Measurements from ENCODE around the gene GLE1. TPM values are rescaled to one million over a fixed set of nuclear protein-coding genes. Genes with fewer than 3 reads are reported as not detected.

The GLE1 gene
- polyA plus RNA-seq, 3 donors = 16.0 to 31.2 (median 22.2) TPM

DNA sequence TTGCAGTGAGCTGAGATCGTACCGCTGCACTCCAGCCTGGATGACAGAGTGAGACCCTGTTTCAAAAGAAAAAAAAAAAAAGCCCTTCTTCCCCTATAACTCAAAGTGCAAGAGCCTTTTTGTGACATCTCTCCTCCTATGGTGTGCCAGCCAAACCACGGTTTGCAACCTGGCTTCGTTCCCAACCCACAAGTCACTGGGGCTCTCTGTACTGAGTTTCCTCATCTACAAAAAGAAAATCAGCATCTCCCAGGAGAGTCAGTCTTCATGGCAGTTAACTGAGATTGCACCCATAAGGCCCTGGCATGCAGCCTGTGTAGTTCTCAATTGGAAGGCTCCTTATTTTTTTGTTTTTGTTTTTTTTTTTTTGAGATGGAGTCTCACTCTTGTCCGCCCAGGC, 34.0 kb upstream of the GLE1 start:
- H3K4me2 ChIP-seq (replicated peaks; ENCODE audit: extremely low read depth, low read length, poor library complexity, severe bottlenecking) = no peak overlapping the region
- 31% methylated on average over 3 of the region's 5 CpGs for WGBS (ENCODE audit: insufficient coverage)

DNA sequence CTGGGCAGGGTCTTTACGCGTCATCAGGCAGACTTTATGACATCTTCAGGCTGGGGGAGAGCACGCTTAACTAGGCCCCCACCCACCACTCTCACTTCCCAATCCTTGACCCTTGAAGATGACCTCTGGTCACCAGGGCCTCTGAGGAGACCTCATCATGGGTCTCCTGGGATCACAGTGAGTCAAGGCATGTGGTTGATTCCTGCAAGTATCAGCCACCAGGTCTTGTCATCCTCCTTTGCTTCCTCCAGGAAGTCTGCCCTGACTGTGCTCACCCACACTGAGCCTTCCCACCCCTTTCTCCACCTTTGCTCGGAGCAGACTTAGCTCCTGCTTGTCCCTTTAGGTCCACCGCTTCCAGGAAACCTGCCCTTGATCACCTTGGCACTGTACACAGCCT, 31.4 kb upstream of the GLE1 start:
- Mint-ChIP-seq H3K4me1 (peaks cover 4% of the 10 kb centered on the region), H3K4me3 (no peak overlapping the region), H3K27me3 (ENCODE audit: low read depth in 3 of 3) (no peaks in the 10 kb centered on the region), H3K27ac (peak overlapping the region in 4 of 7 donors; percentile 15 to 66 (median 26)), H3K9me3 (peaks cover 0 to 2% (median 0%) of the 10 kb centered on the region in 7 donors), H3K36me3 (peaks cover 51 to 79% of the 10 kb centered on the region in 2 donors)
- no peak overlapping the region for H3K4me3 ChIP-seq (replicated peaks in 1 of 3; ENCODE audit: low read depth in 2 of 3, low read length in 3 of 3)
- no peak for DNase-seq
- H3K4me1 ChIP-seq (ENCODE audit: control insufficient read depth in 1 of 2, insufficient read depth in 2 of 2, low read length in 2 of 2) = no peaks in the 10 kb centered on the region
- H3K4me2 ChIP-seq (replicated peaks; ENCODE audit: extremely low read depth, low read length, poor library complexity, severe bottlenecking) = no peak overlapping the region
- no peaks in the 10 kb centered on the region for H3K9me3 ChIP-seq (replicated peaks in 1 of 2; ENCODE audit: control insufficient read depth in 1 of 2, insufficient read depth in 1 of 2, low read length in 2 of 2)
- intact Hi-C loops (cut with micrococcal nuclease) = no loop called here
- no peaks in the 10 kb centered on the region for H3K79me2 ChIP-seq (ENCODE audit: insufficient read depth, low read length)
- H2AFZ ChIP-seq (ENCODE audit: insufficient read depth, low read depth, low read length, poor library complexity, severe bottlenecking) = no peak overlapping the region
- no peak overlapping the region for H3K9ac ChIP-seq (ENCODE audit: insufficient read depth, low read length, poor library complexity, severe bottlenecking)
- no peak overlapping the region for H3K27ac ChIP-seq (ENCODE audit: low read depth in 1 of 2, low read length in 2 of 2)
- 100% methylated on average over 3 of the region's 5 CpGs for WGBS (ENCODE audit: insufficient coverage)
- no peaks in the 10 kb centered on the region for H4K20me1 ChIP-seq (ENCODE audit: insufficient read depth, low read length)
- no peaks in the 10 kb centered on the region for H3K27me3 ChIP-seq (ENCODE audit: control insufficient read depth in 2 of 2, insufficient read depth in 2 of 2, low read length in 2 of 2)
- TF ChIP-seq, protein P1, sequence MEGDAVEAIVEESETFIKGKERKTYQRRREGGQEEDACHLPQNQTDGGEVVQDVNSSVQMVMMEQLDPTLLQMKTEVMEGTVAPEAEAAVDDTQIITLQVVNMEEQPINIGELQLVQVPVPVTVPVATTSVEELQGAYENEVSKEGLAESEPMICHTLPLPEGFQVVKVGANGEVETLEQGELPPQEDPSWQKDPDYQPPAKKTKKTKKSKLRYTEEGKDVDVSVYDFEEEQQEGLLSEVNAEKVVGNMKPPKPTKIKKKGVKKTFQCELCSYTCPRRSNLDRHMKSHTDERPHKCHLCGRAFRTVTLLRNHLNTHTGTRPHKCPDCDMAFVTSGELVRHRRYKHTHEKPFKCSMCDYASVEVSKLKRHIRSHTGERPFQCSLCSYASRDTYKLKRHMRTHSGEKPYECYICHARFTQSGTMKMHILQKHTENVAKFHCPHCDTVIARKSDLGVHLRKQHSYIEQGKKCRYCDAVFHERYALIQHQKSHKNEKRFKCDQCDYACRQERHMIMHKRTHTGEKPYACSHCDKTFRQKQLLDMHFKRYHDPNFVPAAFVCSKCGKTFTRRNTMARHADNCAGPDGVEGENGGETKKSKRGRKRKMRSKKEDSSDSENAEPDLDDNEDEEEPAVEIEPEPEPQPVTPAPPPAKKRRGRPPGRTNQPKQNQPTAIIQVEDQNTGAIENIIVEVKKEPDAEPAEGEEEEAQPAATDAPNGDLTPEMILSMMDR (IDR thresholded peaks at IDR 0.05) = no peak
- H3K36me3 ChIP-seq (replicated peaks in 1 of 2; ENCODE audit: control insufficient read depth in 1 of 2, insufficient read depth in 2 of 2, low read length in 2 of 2) = peaks cover 37 to 65% of the 10 kb centered on the region in 2 donors

More for the DNA sequence above, 34.0 kb upstream of the GLE1 start:
- Histone ChIP-seq H4K20me1 (ENCODE audit: insufficient read depth, low read length) (no peaks in the 10 kb centered on the region), H3K9me3 (replicated peaks in 1 of 2; ENCODE audit: control insufficient read depth in 1 of 2, insufficient read depth in 1 of 2, low read length in 2 of 2) (no peaks in the 10 kb centered on the region), H3K79me2 (ENCODE audit: insufficient read depth, low read length) (no peaks in the 10 kb centered on the region), H2AFZ (ENCODE audit: insufficient read depth, low read depth, low read length, poor library complexity, severe bottlenecking) (no peak overlapping the region), H3K36me3 (replicated peaks in 1 of 2; ENCODE audit: control insufficient read depth in 1 of 2, insufficient read depth in 2 of 2, low read length in 2 of 2) (peaks cover 33 to 66% of the 10 kb centered on the region in 2 donors), H3K9ac (ENCODE audit: insufficient read depth, low read length, poor library complexity, severe bottlenecking) (no peak overlapping the region), H3K4me1 (ENCODE audit: control insufficient read depth in 1 of 2, insufficient read depth in 2 of 2, low read length in 2 of 2) (no peaks in the 10 kb centered on the region), H3K27me3 (ENCODE audit: control insufficient read depth in 2 of 2, insufficient read depth in 2 of 2, low read length in 2 of 2) (no peaks in the 10 kb centered on the region), H3K27ac (ENCODE audit: low read depth in 1 of 2, low read length in 2 of 2) (no peak overlapping the region), H3K4me3 (replicated peaks in 1 of 3; ENCODE audit: low read depth in 2 of 3, low read length in 3 of 3) (no peak overlapping the region)
- Mint-ChIP-seq H3K4me3 (no peak overlapping the region), H3K9me3 (peaks cover 0 to 2% (median 0%) of the 10 kb centered on the region in 7 donors), H3K27ac (peak overlapping the region in 4 of 7 donors; percentile 32 to 87 (median 40)), H3K36me3 (peaks cover 42 to 71% of the 10 kb centered on the region in 2 donors), H3K27me3 (ENCODE audit: low read depth in 3 of 3) (no peaks in the 10 kb centered on the region), H3K4me1 (peaks cover 4% of the 10 kb centered on the region)
- TF ChIP-seq, protein P1 (IDR thresholded peaks at IDR 0.05) = no peak
- intact Hi-C loops (cut with micrococcal nuclease) = no loop called here
- DNase-seq = no peak

Measured in CD14-positive monocyte (primary cell).